Measurements from ENCODE around the gene BEST1.
"Not testable (repeated sequence)": the region's sequence is repeated elsewhere in the genome, so short reads cannot be mapped to it uniquely, and the experiment has no call there.

The BEST1 gene

DNA sequence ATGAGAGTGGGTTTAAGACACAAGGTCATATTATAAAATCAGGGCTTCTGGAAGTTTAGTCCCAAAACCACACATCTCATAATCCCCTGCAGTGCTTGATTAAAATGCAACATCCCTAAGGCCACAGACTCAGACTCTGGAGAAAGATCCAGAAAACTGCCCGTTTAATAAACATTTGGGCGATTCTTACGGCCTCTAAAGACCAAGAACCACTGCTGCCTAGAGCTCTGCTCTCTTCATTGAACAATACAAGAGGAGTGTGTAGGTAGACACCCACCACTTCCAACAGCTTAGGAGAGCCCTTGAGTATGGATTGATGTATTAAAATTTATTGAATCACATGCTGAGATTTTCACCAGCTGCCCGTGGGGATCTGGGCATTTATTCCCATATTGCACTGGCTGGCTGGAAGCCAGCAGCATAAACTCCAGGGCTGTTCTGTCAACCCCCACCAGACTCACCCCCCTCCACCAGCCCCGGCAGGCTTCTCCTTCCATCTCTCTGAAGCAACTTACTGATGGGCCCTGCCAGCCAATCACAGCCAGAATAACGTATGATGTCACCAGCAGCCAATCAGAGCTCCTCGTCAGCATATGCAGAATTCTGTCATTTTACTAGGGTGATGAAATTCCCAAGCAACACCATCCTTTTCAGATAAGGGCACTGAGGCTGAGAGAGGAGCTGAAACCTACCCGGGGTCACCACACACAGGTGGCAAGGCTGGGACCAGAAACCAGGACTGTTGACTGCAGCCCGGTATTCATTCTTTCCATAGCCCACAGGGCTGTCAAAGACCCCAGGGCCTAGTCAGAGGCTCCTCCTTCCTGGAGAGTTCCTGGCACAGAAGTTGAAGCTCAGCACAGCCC lies 749 bp upstream of the BEST1 start:
- peak; percentile 96 for DNase-seq

DNA sequence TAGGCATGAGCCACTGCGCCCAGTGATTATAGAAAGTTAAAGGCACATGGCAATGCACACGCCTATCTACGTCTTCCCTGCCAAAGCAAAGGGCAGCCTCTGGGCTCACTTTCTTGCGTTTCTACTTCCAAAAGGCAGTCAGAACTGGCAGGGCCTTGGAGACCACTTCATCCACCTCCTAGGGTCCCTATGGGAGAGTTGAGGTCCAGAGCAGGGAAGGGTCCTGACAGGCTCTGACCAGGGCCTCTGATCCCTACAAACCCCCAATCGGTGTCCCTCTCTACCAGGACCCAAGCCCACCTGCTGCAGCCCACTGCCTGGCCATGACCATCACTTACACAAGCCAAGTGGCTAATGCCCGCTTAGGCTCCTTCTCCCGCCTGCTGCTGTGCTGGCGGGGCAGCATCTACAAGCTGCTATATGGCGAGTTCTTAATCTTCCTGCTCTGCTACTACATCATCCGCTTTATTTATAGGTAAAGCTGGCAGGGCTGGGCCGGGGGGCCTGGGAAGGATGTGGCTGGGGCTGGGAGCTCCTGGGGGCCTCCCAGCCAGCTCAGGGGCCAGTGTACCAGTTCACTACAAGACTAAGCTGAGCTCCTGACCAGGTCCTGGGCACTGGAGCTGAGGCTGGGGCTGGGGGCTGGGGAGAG lies 1.5 kb downstream of the BEST1 start:
- no peak for DNase-seq

DNA sequence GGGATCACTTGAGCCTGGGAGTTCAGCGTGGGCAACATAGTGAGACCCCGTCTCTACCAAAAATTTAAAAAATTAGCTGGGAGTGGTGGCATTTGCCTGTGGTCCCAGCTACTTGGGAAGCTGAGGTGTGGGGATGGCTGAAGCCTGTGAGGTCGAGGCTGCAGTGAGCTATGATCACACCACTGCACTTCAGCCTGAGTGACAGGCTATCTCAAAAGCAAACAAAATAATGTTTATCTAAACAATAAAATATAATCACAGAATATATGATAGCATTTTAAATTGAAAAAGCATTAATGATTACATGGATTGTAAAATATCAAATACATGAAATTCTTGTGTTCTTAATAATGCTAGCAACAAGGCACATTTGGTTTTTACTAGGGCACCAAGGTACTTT lies 2.7 kb downstream of the BEST1 start:
- no peak for DNase-seq

DNA sequence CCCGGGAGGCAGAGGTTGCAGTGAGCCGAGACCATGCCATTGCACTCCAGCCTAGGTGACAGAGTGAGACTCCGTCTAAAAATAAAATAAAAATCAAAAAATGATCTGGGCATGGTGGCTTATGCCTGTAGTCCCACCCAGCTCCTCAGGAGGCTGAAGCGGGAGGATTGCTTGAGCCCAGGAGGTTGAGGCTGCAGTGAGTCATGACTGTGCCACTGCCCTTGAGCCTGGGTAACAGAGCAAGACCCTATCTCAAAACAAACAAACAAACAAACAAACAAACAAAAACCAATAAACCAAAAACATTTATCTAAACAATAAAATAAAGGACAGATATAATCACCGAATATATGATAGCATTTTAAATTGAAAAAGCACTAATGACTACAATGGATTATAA lies 3.5 kb downstream of the BEST1 start:
- not testable (repeated sequence) for DNase-seq

DNA sequence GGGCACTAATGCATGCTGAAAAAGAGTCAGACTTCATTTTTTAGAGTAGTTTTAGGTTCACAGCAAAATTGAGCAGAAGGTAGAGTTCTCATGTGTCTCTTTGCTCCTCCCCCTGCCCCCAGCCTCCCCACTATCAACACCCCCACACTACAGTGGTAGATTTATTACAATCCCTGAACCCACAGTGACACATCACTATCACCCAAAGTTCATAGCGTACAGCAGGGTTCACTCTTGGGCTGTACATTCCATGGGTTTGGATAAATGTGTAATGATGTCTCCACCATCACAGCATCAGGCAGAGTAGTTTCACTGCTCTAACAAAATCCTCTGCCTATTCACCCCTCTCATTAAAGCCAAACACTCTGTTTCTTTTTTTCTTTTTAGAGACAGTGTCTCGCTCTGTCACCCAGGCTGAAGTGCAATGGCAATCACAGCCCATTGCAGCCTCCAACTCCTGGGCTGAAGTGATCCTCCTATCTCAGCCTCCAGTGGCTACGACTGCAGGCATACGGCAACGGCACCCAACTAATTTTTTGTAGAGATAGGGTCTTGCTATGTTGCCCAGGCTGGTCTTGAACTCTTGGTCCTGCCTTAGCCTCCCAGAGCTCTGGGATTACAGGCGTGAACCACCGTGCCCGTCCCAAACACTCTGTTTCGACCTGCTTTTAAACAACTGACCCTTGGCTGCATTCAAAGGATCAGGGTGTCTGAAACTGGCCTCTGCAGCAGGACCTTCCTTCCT lies 4.1 kb downstream of the BEST1 start:
- peak; percentile 84 for DNase-seq

DNA sequence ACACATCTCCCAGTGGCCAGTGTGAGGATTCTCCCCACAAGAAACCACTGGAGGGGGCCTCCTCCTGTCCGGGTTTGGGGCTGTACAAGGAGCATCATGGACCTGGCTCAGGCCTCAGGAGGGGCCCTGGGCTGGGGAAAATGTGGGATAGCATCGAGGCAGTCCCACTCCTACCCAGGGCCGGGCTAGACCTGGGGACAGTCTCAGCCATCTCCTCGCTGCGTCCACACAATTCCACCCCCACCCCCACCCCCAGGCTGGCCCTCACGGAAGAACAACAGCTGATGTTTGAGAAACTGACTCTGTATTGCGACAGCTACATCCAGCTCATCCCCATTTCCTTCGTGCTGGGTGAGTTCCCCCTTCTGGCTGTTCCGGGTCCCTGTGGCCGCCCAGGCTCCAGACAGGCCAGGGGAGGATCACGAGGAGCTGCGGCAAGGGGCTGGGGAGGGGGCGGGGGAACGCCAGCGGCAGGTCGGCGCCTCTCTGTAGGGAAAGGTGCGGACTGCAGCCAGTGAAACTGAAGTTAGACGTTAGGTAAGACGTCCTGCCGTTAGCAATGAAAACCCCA lies 4.8 kb downstream of the BEST1 start:
- DNase-seq: peak; percentile 87

DNA sequence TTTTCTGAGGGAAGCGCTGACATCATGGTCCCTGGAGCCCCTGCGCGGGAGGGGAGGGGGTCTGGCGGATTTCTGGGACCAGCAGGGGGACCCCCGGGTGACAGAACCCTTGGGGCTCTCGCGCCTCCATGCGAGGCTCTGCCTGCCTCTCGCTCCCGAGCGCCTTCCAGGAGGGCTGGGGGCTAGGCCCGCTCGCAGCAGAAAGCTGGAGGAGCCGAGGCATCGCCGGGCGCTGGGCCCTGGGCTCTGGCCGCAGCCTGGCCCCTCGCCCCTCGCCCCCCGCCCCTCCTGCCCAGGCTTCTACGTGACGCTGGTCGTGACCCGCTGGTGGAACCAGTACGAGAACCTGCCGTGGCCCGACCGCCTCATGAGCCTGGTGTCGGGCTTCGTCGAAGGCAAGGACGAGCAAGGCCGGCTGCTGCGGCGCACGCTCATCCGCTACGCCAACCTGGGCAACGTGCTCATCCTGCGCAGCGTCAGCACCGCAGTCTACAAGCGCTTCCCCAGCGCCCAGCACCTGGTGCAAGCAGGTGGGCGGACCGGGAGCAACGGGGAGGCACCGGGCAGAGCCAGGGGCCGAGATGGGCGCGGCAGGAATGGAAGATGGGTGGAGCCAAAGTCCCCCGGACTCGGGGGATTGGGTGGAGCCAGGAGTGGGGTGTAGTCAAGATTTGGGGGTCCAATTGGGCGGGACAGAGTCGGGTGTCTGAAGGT lies 5.4 kb downstream of the BEST1 start:
- no peak for DNase-seq

DNA sequence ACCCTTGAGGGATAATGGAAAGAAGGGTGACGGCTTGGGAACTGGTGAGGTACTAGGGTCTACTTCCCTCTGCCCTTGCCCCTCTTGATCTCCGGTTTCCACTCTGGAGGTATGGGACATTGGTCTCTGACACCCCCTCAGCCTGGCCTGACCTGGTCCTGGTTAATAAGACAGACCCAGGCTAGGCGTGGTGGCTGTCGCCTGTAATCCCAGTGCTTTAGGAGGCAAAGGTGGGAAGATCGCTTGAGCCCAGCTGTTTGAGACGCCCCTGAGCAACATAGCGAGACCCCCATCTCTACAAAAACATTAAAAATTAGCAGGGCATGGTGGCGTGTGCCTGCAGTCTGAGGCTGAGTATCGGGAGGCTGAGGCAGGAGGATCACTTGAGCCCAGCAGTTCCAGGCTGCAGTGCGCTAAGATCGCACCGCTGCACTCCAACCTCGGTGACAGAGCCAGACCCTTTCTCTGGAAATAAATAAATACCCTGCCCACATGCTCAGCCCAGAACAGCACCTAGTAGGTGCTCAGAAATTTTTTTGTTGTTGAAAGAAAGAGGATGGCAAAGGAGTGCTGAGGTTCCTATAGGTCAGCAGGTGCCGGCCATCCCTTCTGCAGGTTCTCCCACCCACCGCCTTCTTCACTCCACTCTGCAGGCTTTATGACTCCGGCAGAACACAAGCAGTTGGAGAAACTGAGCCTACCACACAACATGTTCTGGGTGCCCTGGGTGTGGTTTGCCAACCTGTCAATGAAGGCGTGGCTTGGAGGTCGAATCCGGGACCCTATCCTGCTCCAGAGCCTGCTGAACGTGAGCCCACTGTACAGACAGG lies 6.3 kb downstream of the BEST1 start:
- DNase-seq: no peak

DNA sequence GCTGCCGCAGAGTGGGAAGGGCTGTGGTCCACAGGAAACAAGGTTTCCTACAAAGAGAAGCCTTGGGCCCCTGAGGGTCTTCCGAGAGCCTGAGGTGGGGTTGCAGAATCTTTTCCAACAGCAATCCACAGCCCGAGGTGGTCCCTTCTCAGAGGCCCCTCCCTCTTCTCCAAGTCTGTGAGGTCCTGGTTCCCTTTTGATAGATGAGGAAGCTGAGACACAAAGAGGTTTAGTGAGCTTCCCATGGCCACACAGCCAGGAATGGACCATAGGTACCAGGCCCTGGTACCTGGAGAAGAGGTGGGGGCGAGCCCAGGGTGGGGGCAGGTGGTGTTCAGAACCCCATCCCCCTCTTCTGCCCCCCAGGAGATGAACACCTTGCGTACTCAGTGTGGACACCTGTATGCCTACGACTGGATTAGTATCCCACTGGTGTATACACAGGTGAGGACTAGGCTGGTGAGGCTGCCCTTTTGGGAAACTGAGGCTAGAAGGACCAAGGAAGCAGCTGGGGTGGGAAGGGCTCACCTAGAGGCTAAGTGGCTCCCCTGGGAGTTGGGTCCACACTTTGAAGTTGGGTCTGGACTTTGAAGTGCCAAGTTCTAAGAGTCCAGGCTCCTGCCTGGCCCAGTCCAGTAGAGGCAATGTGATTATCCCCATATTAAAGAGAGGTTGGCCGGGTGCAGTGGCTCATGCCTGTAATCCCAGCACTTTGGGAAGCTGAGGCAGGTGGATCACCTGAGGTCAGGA lies 7.0 kb downstream of the BEST1 start:
- DNase-seq: no peak

DNA sequence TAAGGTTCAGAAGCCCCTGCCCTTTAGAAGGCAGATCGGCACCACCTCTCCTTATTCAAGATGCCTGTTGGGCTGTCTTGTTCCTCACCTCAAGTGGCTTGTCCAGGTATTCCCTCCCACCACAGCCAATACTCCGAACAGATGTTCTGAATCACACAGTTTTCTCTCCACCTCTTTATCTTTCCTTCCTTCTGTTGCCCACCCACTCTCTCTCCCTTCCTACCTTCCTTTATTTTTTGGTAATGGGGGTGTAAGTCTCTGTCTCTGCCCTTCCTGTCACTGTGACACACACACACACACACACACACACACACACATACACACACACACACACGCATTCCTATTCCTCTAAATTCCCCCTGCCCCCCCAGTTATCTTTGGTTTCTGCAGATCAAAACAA lies 8.4 kb downstream of the BEST1 start:
- no peak for DNase-seq

DNA sequence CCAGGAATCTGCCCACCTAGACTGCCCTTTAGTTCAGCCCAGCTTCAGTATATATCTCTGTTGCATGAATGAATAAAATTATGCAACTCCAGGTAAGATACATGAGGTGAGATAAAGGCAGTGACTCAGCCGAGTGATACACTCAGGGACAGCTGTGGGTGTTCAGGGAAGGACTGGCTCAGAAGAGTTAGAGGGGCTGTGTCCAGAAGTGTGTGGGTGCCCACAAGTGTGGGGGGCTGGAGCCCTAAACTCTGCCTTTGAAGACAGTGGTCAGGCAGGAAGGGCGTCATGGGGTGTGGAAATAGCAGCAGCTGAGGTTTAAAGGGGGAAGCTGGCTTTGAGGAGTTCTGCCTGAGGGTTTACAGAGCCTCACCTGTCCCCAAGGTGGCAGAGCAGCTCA lies 9.0 kb downstream of the BEST1 start:
- DNase-seq: no peak

DNA sequence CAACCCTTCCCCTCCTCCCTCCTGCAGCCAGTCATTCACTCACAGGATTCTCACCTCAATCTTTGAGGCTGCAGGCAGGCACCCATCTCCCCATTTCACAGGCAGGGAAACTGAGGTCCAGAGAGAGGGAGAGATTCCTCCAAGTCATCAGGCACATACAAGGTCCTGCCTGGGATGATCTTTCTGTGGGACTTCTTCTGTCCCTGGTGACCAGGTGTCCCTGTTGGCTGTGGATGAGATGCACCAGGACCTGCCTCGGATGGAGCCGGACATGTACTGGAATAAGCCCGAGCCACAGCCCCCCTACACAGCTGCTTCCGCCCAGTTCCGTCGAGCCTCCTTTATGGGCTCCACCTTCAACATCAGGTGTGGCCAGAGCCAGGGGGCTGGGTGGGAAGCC lies 9.5 kb downstream of the BEST1 start:
- DNase-seq: no peak

DNA sequence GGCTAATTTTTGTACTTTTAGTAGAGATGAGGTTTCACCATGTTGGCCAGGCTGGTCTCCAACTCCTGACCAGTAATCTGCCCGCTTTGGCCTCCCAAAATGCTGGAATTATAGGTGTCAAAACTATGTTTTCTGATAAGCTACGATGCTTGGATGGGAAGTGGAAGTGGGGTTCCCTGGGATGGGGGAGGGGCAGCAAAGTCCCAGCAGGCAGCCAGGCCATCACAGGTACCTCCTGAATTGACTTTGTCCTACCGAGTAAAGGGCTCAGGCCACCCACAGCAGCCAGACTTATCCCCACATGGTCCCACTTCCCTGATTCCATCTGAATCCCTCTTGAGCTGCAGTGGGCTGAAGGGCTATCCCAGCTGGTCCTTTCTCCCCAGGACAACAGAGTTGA lies 10.4 kb downstream of the BEST1 start:
- DNase-seq: no peak

DNA sequence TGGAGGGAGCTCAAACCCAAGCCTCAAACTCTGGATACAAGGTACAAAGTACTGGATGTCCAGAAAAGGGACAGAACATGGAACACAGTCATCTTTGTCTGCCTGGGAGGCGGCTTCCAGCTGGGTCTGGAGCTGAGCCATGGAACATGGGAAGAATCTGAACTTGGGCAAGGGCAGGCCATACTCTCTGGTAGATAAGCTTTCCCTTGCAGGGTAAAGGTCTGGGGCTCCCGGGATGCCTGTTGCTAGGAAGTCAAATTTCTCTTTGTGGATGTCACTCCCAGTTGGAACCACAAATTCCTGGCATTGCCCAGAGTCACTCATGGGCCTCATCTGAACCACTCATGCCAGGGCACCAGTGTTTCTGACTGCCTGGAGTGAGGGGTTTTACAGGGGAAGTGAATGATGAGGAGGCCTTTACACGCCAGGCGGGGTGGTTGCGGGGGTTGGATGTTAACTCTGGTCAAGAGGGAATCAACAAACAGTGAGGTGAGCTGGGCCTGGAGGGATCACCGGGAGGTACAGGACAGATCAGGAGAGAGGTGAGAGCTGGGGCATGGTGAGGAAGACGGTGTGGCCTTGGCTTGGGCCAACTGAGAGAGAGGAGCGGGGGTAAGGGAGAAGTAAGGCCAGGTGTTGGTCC lies 11.5 kb downstream of the BEST1 start:
- DNase-seq: peak; percentile 42

DNA sequence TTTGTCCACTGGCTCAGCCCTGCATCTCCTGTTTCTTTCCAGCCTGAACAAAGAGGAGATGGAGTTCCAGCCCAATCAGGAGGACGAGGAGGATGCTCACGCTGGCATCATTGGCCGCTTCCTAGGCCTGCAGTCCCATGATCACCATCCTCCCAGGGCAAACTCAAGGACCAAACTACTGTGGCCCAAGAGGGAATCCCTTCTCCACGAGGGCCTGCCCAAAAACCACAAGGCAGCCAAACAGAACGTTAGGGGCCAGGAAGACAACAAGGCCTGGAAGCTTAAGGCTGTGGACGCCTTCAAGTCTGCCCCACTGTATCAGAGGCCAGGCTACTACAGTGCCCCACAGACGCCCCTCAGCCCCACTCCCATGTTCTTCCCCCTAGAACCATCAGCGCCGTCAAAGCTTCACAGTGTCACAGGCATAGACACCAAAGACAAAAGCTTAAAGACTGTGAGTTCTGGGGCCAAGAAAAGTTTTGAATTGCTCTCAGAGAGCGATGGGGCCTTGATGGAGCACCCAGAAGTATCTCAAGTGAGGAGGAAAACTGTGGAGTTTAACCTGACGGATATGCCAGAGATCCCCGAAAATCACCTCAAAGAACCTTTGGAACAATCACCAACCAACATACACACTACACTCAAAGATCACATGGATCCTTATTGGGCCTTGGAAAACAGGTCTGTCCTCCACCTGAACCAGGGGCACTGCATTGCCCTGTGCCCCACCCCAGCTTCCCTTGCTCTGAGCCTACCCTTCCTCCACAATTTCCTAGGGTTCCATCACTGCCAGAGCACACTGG lies 12.3 kb downstream of the BEST1 start:
- no peak for DNase-seq

DNA sequence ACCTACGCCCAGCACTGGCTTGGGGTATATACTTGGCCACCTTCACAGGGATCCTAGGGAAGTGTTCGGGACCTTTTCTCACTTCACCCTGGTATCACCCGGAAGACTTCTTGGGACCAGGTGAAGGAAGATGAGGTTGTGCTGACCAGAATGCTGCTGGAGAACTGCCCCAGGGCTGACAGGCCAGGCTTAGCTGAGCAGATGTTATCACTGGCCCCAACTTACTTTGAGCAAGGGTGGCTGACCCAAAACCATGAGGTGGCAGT lies 12.8 kb downstream of the BEST1 start:
- DNase-seq: no peak

DNA sequence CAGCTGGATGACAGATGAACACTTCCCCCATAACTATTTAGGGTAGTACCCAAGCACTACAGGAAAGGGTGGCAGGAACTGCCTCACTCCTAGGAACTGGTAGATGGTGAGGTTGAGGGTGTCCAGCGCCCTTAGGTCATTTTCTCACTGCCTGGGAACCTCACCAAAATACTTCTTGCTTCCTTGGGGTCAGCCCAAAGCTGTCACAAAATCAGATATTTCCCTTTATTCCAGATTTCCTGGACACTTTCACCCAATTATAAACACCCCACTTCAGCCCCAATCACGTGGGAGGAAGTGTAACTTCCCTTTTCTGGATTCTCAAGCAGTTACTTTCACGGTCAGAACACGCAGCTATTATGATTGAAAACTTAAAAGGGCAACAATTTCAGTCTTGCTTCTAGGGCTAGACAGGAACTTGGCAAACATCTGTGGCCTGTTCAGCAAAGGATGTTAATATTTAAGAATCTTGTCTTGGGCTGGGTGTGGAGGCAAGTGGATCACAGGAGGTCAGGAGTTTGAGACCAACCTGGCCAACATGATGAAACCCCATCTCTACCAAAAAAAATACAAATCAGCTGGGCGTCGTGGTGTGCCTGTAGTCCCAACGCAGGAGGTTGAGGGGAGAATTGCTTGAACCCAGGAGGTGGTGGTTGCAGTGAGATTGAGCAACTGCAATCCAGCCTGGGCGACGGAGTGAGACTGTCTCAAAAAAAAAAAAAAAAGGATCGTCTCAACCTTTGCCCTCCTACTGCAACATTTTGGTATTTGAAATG lies 13.3 kb downstream of the BEST1 start:
- DNase-seq: no peak

DNA sequence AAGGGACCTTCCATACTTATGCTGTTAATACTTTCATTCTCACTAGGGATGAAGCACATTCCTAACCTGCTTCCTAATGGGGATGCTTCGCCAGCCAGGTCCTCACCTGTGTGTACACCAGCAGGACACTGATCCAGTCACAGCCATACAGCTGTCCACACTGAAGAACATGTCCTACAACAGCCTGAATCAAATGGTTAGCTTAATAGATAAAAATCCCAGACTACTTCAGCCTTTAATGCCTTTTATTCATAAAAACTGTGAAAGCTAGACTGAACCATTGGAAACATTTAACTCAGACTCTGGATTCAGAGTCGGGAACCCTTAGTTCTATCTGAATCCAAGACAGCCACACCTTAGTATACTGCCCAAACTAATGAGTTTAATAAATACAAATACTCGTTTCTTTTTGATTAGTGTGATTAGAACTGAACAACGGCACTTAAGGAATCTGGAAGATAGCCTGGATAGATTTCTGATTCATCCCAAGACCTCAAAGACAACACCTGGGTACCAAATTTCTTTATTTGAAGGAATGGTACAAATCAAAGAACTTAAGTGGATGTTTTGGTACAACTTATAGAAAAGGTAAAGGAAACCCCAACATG lies 14.0 kb downstream of the BEST1 start:
- no peak for DNase-seq
